Activated CD8-positive, alpha-beta memory T cell treated with anti-CD3 and anti-CD28 coated beads, Interleukin-2, amount 50 U/mL, for 1 hour (primary cell): ENCODE data around the gene SPINK4.

ENCODE experiments used
- DNase-seq: peaks from one replicate; pipeline ENCODE4 v3.0.0-alpha.2; 2020; ENCODE audit errors: extremely low read depth

Gene SPINK4

GRCh38 chr9:33291901-33292300 is 51.9 kb downstream of the SPINK4 start:
- no peak for DNase-seq

GRCh38 chr9:33293782-33294181 is 53.8 kb downstream of the SPINK4 start:
- DNase-seq: no peak

GRCh38 chr9:33294670-33295432 is 54.9 kb downstream of the SPINK4 start:
- DNase-seq: no peak

- DNase-seq: no peak
Measured at GRCh38 chr9:33295571-33295970, 55.6 kb downstream of the SPINK4 start.

- DNase-seq: no peak
Measured at GRCh38 chr9:33297432-33297831, 57.5 kb downstream of the SPINK4 start.
